GM13976 (cell line): ENCODE results near the gene SMTNL2.
"Not testable (repeated sequence)": the region's sequence is repeated elsewhere in the genome, so short reads cannot be mapped to it uniquely, and the experiment has no call there.

Experiments
- DNase-seq: peaks from one replicate; pipeline ENCODE4 v3.0.0; 2012; ENCODE audit warnings: low spot score
- in situ Hi-C: fragments of 300-500 bp; cut with MboI; formaldehyde crosslinking; loops from one replicate; pipeline ENCODE4 v1.12.0; 2022; ENCODE audit warnings: low sequenced_read_pairs, mixed read lengths, inconsistent platforms; ENCODE audit not compliant: unreplicated experiment
- TF ChIP-seq, protein P1 (sequence below): IDR thresholded peaks from 2 replicates; pipeline ENCODE4 v1.5.1; 2012; ENCODE audit warnings: borderline replicate concordance, mild to moderate bottlenecking; ENCODE audit not compliant: insufficient read depth; ENCODE audit errors: extremely low read depth, missing control alignments, control extremely low read depth

Gene SMTNL2

GRCh38 chr17:4622375-4622774 is 38.0 kb downstream of the SMTNL2 start:
- in situ Hi-C loops = loop anchor here (5.0 to 10.0 kb wide), 2 partner anchors 55 to 188 kb away; partner anchors contain the start of gene SPNS3
- TF ChIP-seq, protein P1, sequence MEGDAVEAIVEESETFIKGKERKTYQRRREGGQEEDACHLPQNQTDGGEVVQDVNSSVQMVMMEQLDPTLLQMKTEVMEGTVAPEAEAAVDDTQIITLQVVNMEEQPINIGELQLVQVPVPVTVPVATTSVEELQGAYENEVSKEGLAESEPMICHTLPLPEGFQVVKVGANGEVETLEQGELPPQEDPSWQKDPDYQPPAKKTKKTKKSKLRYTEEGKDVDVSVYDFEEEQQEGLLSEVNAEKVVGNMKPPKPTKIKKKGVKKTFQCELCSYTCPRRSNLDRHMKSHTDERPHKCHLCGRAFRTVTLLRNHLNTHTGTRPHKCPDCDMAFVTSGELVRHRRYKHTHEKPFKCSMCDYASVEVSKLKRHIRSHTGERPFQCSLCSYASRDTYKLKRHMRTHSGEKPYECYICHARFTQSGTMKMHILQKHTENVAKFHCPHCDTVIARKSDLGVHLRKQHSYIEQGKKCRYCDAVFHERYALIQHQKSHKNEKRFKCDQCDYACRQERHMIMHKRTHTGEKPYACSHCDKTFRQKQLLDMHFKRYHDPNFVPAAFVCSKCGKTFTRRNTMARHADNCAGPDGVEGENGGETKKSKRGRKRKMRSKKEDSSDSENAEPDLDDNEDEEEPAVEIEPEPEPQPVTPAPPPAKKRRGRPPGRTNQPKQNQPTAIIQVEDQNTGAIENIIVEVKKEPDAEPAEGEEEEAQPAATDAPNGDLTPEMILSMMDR = no peak
- DNase-seq = no peak

- TF ChIP-seq, protein P1 = no peak
- DNase-seq = no peak
- in situ Hi-C loops = loop anchor here (5.0 to 10.0 kb wide), 2 partner anchors 56 to 188 kb away; partner anchors contain the start of gene SPNS3
These were observed 38.9 kb downstream of the SMTNL2 start for GRCh38 chr17:4623249-4623648.

DNA sequence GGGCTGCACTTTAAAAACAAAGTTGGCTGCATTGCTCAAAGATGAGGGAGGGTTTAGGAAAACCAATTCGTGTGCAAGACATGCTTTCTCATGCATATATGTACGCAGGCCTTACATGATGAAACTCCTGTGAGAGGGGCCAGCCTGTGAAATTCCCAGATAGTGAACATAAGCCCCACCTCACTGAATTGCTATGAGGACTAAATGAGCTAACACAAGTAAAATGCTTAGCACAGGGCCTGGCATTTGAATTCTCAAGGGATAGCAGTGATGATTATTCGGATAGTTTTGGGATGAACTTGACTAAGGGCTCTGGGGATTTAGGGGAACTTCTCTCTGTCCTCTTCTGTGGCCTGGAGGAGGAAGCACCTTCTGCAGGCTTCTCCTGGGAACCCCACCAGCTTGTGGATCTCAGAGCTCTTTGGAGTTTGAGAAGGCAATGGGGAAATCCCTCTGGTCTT is 40.2 kb downstream of the SMTNL2 start:
- in situ Hi-C loops = loop anchor here (5.0 to 10.0 kb wide), 2 partner anchors 57 to 190 kb away; partner anchors contain the start of gene SPNS3
- not testable (repeated sequence) for DNase-seq

- DNase-seq = no peak
- in situ Hi-C loops = loop anchor here (10.0 kb wide), 1 partner anchor 190 kb away; the partner anchor contains the start of gene SPNS3
- TF ChIP-seq, protein P1 = no peak
These were observed 40.9 kb downstream of the SMTNL2 start for GRCh38 chr17:4625181-4625617.

DNA sequence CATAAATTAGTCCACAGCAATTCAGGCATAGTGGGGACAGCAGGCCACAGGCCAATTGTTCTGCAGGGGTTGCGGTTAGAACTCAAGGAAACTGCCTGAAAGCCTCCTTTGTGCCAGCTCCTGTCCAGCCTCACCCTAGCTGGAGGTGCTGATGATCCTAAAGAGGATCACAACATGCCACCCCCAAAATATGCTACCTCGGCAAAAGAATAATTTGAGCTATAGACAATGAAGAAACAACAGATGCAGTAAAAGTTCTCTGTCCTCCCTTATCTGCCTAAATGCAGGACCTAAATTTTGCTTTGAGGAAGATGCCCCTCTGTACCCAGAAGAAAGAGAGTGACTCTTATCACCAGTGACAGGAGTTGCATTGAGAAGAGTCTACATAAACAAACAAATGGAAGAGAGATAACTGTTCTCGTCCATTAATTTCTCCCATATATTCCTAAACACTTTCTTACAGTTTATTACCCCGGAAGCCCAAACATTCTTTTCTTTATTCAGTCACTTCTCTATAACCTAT is 42.5 kb downstream of the SMTNL2 start:
- DNase-seq = no peak
- TF ChIP-seq, protein P1 = no peak
- in situ Hi-C loops = loop anchor here (10.0 kb wide), 1 partner anchor 192 kb away; the partner anchor contains the start of gene SPNS3

GRCh38 chr17:4631431-4631830 is 47.1 kb downstream of the SMTNL2 start:
- in situ Hi-C loops = no loop called here
- DNase-seq = no peak
- TF ChIP-seq, protein P1 = no peak

GRCh38 chr17:4631836-4632580 is 47.7 kb downstream of the SMTNL2 start:
- in situ Hi-C loops = no loop called here
- DNase-seq = no peak
- TF ChIP-seq, protein P1 = no peak
